Measurements from ENCODE around the gene AGR2.

- TF ChIP-seq CTCF (IDR thresholded peaks at IDR 0.05; ENCODE audit: insufficient read depth, low read depth, low read length) (no peak), EZH2 (IDR thresholded peaks at IDR 0.05; ENCODE audit: insufficient read depth, low read length) (no peak)
These were observed 18.5 kb downstream of the AGR2 start for GRCh38 chr7:16786257-16786656.
